Breast epithelium (tissue), 4 donors: ENCODE results near the gene RNF126. TPM values are rescaled to one million over a fixed set of nuclear protein-coding genes. Genes with fewer than 3 reads are reported as not detected.

Source experiments
- DNase-seq, 2 donors: peaks; one replicate each; pipeline ENCODE4 v3.0.0-alpha.2; 2019; ENCODE audit warnings: low spot score in 2 of 2
- H3K27ac ChIP-seq, 2 donors: fragments of 200-600 bp; sonication (generic) in 1 of 2; one replicate each; pipeline ENCODE4 v1.5.1; 2016 to 2019; ENCODE audit warnings: mild to moderate bottlenecking in 1 of 2
- H3K27me3 ChIP-seq, 2 donors: fragments of 200-600 bp; sonication (generic) in 1 of 2; one replicate each; pipeline versions ENCODE4 v1.5.1 to v1.6.0; 2017 to 2019; ENCODE audit warnings: control low read depth in 1 of 2, mild to moderate bottlenecking in 1 of 2
- H3K36me3 ChIP-seq: fragments of 200-600 bp; one replicate; pipeline ENCODE4 v1.5.1; 2019
- H3K4me1 ChIP-seq, 2 donors: fragments of 200-600 bp; sonication (generic); one replicate each; pipeline ENCODE4 v1.5.1; 2016 to 2019; ENCODE audit warnings: control low read depth in 1 of 2
- H3K4me3 ChIP-seq, 3 donors: fragments of 200-600 bp; sonication (generic); 1 replicate in 2 of 3; 2 replicates in 1 of 3; pipeline ENCODE4 v1.5.1; 2016 to 2019; ENCODE audit warnings: mild to moderate bottlenecking in 3 of 3, moderate library complexity in 2 of 3
- H3K9me3 ChIP-seq, 2 donors: fragments of 200-600 bp; sonication (generic) in 1 of 2; one replicate each; pipeline ENCODE4 v1.5.1; 2016 to 2019; ENCODE audit warnings: control low read depth in 1 of 2
- CTCF ChIP-seq, 3 donors: fragments of 450-650 bp; IDR thresholded peaks; one replicate each; pipeline ENCODE4 v1.5.1; 2016 to 2017; ENCODE audit warnings: antibody characterized with exemption in 3 of 3, mild to moderate bottlenecking in 3 of 3, moderate library complexity in 3 of 3
- POLR2A ChIP-seq: fragments of 450-650 bp; IDR thresholded peaks from one replicate; pipeline ENCODE4 v1.6.1; 2016; ENCODE audit warnings: antibody characterized with exemption, mild to moderate bottlenecking, moderate library complexity
- POLR2AphosphoS5 ChIP-seq, 3 donors: sonication (generic); formaldehyde crosslinking; IDR thresholded peaks; one replicate each; pipeline ENCODE4 v1.6.1; 2017; ENCODE audit warnings: antibody characterized with exemption in 3 of 3
- intact Hi-C: fragments of 100-400 bp; cut with DNase I; formaldehyde crosslinking; loops from one replicate; pipeline ENCODE4 v1.15.1; 2023; ENCODE audit warnings: low total_unique reads
- total RNA-seq, 3 donors: library from RNA; depleted of rRNA; stranded (reverse); fragments of >200 nt; gene quantifications; one replicate each; pipeline ENCODE4 v1.1.0, GENCODE V29; 2016

Gene RNF126
- total RNA-seq, 3 donors from 2014 or later, result 41.1 to 46.5 (median 46.2) TPM

DNA sequence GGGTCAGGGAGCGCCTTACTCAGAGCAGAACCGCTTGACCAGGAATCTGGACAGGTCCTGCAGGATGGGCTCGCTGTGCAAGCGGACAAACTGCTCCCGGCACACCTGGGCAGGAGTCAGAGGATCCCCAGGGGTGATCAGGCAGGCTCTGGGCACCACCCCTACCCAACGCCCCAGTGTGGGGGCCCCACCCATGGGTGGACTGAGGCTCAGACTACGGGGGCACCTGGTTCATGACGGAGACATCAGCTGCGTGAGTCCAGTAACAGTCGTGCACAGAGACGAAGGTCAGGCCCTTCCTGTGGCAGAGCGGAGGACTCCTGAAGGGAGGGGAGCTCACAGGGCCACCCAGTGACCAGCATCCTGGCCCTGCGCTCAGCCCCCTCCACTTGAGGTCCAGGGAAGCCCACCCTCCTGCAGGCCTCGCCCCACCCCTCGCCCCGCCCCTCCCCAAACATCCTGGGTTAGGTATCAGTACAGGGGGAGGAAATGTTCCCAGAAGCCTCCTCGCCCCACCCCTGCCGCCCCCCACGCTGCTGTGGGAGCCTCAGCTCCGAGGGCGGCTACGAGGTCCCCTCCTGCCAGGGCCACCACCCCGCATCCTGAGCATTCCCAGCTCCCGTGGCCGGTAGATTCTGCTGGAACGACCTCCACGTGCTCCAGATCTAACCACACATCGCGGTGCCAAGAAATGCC lies 45.3 kb downstream of the RNF126 start:
- no peak overlapping the region for H3K27ac ChIP-seq
- H3K27me3 ChIP-seq, result no peaks in the 10 kb centered on the region
- no peaks in the 10 kb centered on the region for H3K4me1 ChIP-seq
- intact Hi-C loops, result loop anchor here (5.0 kb wide), 1 partner anchor 1185 kb away; no protein-coding TSS in a partner anchor
- no peaks in the 10 kb centered on the region for H3K9me3 ChIP-seq
- H3K36me3 ChIP-seq, result no peaks in the 10 kb centered on the region
- no peak overlapping the region for H3K4me3 ChIP-seq
- no peak for DNase-seq
- TF ChIP-seq CTCF (IDR thresholded peaks at IDR 0.05) (no peak), POLR2A (no peak), POLR2AphosphoS5 (IDR thresholded peaks at IDR 0.05) (no peak)

DNA sequence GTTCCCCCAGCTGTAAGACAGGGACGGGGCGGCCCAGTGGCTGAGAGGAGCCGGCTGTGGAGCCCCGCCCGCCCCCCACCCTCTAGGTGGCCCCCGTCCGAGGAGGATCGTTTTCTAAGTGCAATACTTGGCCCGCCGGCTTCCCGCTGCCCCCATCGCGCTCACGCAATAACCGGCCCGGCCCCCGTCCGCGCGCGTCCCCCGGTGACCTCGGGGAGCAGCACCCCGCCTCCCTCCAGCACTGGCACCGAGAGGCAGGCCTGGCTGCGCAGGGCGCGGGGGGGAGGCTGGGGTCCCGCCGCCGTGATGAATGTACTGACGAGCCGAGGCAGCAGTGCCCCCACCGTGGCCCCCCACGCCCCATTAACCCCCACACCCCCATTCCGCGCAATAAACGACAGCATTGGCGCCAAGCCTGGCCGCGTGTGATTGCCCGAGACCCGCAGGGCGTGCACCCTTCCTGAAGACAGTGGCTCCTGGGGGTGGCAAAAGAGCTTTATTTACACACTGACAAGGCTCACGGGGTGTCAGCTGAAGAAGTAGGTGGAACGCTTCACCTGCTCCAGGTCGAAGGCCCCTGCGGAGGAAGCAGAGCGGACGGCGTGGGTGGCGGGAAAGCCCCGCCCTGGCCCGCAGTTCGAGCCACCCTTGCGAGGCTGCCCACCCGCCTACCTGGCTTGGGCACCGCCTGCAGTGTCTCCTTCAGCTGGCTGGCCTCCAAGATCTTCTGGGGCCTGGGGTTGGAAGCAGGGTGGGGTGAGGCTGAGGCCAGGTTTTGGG lies 46.1 kb downstream of the RNF126 start:
- DNase-seq, result no peak
- H3K27me3 ChIP-seq, result no peaks in the 10 kb centered on the region
- H3K4me3 ChIP-seq, result no peak overlapping the region
- H3K27ac ChIP-seq, result no peak overlapping the region
- H3K4me1 ChIP-seq, result no peaks in the 10 kb centered on the region
- intact Hi-C loops, result loop anchor here (5.0 kb wide), 1 partner anchor 1185 kb away; no protein-coding TSS in a partner anchor
- no peaks in the 10 kb centered on the region for H3K36me3 ChIP-seq
- TF ChIP-seq POLR2AphosphoS5 (IDR thresholded peaks at IDR 0.05) (no peak), POLR2A (no peak), CTCF (IDR thresholded peaks at IDR 0.05) (no peak)
- H3K9me3 ChIP-seq, result no peaks in the 10 kb centered on the region

DNA sequence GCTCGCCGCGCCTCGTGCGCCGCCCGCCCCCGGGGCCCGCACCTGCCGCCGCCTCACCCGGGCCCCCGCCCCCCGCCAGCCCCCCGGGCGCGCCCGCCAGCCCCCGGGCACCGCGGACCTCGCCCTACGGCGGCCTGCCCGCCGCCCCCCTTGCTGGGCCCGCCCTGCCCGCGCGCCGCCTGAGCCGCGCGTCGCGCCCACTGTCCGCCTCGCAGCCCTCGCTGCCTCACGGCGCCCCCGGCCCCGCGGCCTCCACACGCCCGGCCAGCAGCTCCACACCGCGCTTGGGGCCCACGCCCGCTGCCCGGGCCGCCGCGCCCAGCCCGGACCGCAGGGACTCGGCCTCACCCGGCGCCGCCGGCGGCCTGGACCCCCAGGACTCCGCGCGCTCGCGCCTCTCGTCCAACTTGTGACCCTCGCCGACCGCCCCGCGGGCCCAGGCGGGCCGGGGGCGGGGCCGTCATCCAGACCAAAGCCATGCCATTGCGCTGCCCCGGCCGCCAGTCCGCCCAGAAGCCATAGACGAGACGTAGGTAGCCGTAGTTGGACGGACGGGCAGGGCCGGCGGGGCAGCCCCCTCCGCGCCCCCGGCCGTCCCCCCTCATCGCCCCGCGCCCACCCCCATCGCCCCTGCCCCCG lies 46.8 kb downstream of the RNF126 start:
- Histone ChIP-seq H3K9me3 (no peaks in the 10 kb centered on the region), H3K27ac (no peak overlapping the region), H3K4me3 (peak overlapping the region in 1 of 3 donors; percentile 46), H3K36me3 (no peaks in the 10 kb centered on the region), H3K4me1 (no peaks in the 10 kb centered on the region), H3K27me3 (no peaks in the 10 kb centered on the region)
- no peak for DNase-seq
- TF ChIP-seq POLR2A (no peak), CTCF (IDR thresholded peaks at IDR 0.05) (no peak), POLR2AphosphoS5 (IDR thresholded peaks at IDR 0.05) (no peak)
- intact Hi-C loops, result loop anchor here (5.0 kb wide), 1 partner anchor 1186 kb away; no protein-coding TSS in a partner anchor

- Histone ChIP-seq H3K4me1 (peaks cover 0 to 4% of the 10 kb centered on the region in 2 donors), H3K27me3 (no peaks in the 10 kb centered on the region), H3K36me3 (no peaks in the 10 kb centered on the region), H3K9me3 (no peaks in the 10 kb centered on the region), H3K4me3 (peak overlapping the region in 1 of 3 donors; percentile 46), H3K27ac (no peak overlapping the region)
- intact Hi-C loops, result loop anchor here (5.0 kb wide), 1 partner anchor 1187 kb away; no protein-coding TSS in a partner anchor
- DNase-seq, result no peak
- TF ChIP-seq CTCF (IDR thresholded peaks at IDR 0.05) (no peak), POLR2AphosphoS5 (IDR thresholded peaks at IDR 0.05) (no peak), POLR2A (no peak)
These were observed 47.4 kb downstream of the RNF126 start for GRCh38 chr19:615619-616018.
